A549 treated with AZD9567 at 1 μM for 4 hours (cell line): Measurements from ENCODE around the gene LRRC4B. TPM values are rescaled to one million over a fixed set of nuclear protein-coding genes. Genes with fewer than 3 reads are reported as not detected.

Experiments used
- total RNA-seq: library from RNA; stranded (reverse); fragments of 200-300 nt; extraction: Qiagen RNA extraction; gene quantifications from 5 replicates; pipeline ENCODE4 v1.2.3, GENCODE V29; 2022; ENCODE audit not compliant: insufficient read depth

LRRC4B gene, protein sequence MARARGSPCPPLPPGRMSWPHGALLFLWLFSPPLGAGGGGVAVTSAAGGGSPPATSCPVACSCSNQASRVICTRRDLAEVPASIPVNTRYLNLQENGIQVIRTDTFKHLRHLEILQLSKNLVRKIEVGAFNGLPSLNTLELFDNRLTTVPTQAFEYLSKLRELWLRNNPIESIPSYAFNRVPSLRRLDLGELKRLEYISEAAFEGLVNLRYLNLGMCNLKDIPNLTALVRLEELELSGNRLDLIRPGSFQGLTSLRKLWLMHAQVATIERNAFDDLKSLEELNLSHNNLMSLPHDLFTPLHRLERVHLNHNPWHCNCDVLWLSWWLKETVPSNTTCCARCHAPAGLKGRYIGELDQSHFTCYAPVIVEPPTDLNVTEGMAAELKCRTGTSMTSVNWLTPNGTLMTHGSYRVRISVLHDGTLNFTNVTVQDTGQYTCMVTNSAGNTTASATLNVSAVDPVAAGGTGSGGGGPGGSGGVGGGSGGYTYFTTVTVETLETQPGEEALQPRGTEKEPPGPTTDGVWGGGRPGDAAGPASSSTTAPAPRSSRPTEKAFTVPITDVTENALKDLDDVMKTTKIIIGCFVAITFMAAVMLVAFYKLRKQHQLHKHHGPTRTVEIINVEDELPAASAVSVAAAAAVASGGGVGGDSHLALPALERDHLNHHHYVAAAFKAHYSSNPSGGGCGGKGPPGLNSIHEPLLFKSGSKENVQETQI
- 0.30 to 0.40 TPM (median 0.32 TPM) in 4 of 5 replicates, not detected in the other for total RNA-seq

DNA sequence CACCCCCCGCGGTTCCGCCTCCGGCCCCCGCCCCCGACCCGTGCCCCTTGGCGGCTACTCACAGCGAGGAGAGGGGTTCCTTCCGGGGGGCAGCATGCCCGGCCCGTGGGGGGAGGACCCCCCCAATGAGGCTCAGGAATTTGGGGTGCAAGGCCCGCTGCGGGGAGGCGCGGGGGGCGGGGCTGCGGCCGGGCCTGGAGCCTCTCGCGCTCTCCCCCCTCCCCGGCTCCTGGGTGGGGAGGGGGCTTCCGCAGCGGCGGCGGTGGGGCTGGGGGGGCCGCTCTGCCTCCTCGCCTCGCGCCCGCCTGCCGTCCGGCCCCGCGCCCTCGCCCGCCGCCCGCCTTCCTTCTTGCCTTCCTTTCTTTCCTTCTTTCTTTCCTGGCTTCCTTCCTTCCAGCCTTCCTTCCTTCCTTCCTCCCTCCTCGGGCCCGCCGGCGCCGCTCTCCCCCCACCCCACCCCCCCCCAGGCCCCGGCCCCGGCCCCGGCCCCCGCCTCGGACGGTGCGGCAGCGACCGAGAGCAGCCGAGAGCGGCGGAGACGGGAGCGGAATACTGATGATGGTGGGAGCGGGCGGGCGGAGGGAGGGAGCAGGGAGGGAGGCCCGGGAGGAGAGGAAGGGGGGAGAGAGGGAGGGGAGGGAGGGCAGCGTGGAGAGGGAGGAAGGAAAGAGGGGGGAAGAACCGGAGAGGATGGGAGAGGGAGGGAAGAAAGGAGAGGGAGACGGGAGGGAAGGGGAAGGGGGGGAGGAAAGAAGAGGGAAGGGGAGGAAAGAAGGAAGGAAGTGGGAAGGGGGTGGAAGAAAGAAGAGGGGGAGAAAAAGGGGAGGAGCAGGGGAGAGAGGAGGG, at the start of gene LRRC4B:
Gene LRRC4B (minus strand): TSS at position 554 of the 846 bp plus-strand sequence. CDS start 19,597 bp downstream, outside the sequence.

DNA sequence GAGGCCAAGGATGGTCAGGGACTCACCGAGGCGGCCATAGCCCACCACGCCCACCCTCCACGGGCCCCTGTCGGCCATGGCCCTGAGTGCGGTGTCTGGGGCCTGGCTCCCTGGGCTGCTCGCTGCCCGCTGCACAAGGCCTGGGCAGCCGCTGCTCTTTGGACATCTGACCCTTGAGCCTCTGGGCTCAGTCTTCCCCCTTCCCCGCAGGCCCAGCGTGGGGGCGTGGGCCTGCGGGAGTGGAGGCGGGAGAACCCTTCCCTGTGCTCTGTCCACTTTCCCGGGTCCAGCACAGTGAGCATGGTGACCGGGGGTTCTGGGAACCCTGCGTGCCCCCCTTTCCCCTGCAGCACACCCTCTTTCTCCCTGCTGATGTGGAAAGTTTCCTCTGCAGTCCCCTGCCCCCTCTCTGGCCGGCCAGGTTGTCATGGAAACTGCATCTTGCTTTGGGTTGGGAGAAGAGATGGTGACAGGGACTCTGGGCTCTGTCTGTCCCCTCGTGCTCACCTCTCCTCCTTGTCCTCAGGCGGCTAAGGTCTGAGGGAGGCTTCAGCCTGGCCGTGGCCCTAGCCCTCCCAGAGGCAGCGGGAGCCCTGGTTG, 54.4 kb downstream of the LRRC4B start, which contains the start of gene ASPDH:
Gene ASPDH (minus strand): TSS at position 168 of the 600 bp plus-strand sequence. CDS start 90 bp downstream, at position 78.

GRCh38 chr19:50511069-50511822, 57.0 kb downstream of the LRRC4B start, which contains the start of gene JOSD2:
TSS of gene JOSD2 (minus strand) at chr19:50511191. CDS start at chr19:50510431, 760 bp downstream.

DNA sequence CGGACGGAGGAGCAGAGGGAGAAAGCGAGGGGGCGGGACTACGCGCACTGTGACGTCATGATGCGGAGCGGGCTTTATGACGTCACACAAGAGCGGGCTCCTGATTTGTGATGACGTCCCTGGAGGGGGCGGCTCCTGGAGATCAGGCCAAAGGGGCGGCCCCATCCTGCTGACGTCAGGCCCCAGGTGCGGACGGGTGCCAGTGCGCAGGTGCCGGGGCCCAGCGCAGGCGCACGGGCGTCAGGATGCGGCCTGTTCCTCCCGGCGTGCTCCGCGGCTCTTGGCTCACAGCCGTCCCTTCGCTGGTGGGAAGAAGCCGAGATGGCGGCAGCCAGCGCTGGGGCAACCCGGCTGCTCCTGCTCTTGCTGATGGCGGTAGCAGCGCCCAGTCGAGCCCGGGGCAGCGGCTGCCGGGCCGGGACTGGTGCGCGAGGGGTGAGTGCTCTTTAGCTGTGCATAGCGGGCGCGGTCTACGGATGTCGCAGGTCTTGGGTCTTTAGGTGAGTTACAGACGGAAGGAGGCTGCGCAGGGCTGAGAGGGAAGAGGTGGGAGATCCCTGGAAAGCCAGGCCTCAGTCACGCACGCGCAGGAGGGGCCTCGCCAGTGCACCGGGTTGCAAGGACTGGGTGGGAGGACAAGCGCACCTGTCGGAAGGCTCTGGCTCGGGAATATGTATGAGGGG, 91.9 kb downstream of the LRRC4B start, which contains the start of the genes EMC10 and GARIN5A:
Gene EMC10 (plus strand): TSS at position 284 of the 683 bp plus-strand sequence. CDS start 38 bp downstream, at position 322.
Gene GARIN5A (minus strand): TSS at position 625 of the 683 bp plus-strand sequence. CDS start 460 bp downstream, at position 165.

Other genes starting within 250 kb of the LRRC4B start
- gene KCNC3, start 239.1 kb downstream of the LRRC4B start, total RNA-seq, result 1.2 to 2.1 TPM (median 1.9 TPM) in 5 replicates
- 0.77 to 1.1 TPM (median 0.91 TPM) in 4 of 5 replicates, not detected in the other for gene NAPSA, start 202.8 kb downstream of the LRRC4B start, total RNA-seq
- 57.6 to 80.9 TPM (median 78.3 TPM) in 5 replicates for gene NR1H2, start 192.0 kb downstream of the LRRC4B start, total RNA-seq
- 63.6 to 89.7 TPM (median 86.9 TPM) in 5 replicates for gene POLD1, start 184.1 kb downstream of the LRRC4B start, total RNA-seq
- gene SPIB, start 149.5 kb downstream of the LRRC4B start, total RNA-seq, result 0.10 to 0.31 TPM (median 0.19 TPM) in 4 of 5 replicates, not detected in the other
- not detected in 5 replicates for gene MYBPC2, start 135.5 kb downstream of the LRRC4B start, total RNA-seq
- 114 to 169 TPM (median 165 TPM) in 5 replicates for gene EMC10, start 91.9 kb downstream of the LRRC4B start, total RNA-seq
- gene GARIN5A, start 91.6 kb downstream of the LRRC4B start, total RNA-seq, result 1.5 to 2.6 TPM (median 2.0 TPM) in 4 of 5 replicates, not detected in the other
- 50.9 to 88.9 TPM (median 81.5 TPM) in 5 replicates for gene JOSD2, start 57.2 kb downstream of the LRRC4B start, total RNA-seq
- not detected in 5 replicates for gene ASPDH, start 54.5 kb downstream of the LRRC4B start, total RNA-seq
- 0.34 to 0.69 TPM (median 0.42 TPM) in 4 of 5 replicates, not detected in the other for gene SYT3, start 71.4 kb upstream of the LRRC4B start, total RNA-seq
- gene C19orf81, start 81.0 kb upstream of the LRRC4B start, total RNA-seq, result 8.9 to 10.6 TPM (median 10.3 TPM) in 4 of 5 replicates, not detected in the other
- gene SHANK1, start 151.4 kb upstream of the LRRC4B start, total RNA-seq, result 0.09 to 0.53 TPM (median 0.15 TPM) in 4 of 5 replicates, not detected in the other
- gene CLEC11A, start 154.9 kb upstream of the LRRC4B start, total RNA-seq, result 3.6 to 11.4 TPM (median 10.7 TPM) in 5 replicates
- gene GPR32, start 202.0 kb upstream of the LRRC4B start, total RNA-seq, result not detected in 5 replicates
- gene ACP4, start 222.0 kb upstream of the LRRC4B start, total RNA-seq, result not detected in 5 replicates